ENCODE results near the gene CCL22.

CCL22 gene

DNA sequence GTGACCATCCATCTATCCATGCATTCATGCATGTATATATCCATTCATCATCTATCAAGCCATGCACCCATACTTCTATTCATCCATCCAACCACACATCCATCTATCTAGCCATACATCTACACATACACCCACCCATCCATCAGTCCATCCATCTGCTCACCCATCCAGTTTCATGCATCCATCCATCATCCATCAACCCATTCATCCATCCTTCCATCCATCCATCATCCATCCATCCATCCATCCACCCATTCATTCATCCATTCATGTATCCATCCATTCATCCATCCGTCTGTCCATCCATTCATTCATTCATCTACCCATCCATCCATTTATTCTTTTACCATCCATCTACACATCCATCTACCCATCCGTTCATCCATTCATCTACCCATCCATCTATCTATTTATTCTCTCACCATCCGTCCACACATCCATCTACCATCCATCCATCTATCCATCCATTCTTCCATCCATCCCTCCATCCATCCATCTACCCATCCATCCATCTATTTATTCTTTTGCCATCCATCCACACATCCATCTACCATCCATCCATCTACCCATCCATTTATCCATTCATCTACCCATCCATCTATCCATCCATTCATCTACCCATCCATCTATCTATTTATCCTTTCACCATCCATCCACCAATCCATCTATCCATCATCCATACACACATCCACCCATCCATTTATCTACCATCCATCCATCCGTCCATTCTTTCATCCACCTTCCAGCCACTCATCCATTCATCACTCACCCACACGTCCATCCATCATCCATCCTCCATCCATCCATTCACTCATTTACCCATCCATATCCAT is 49.2 kb downstream of the CCL22 start:
- Histone ChIP-seq H3K36me3 (ENCODE audit: insufficient read depth, low read length) (no peaks in the 10 kb centered on the region), H3K9me2 (ENCODE audit: low read depth, low read length) (no peaks in the 10 kb centered on the region), H4K20me1 (ENCODE audit: insufficient read depth, low read length) (no peaks in the 10 kb centered on the region), H3K9ac (ENCODE audit: low read length) (no peak overlapping the region), H3K4me3 (ENCODE audit: low read depth, low read length, poor library complexity, severe bottlenecking) (no peak overlapping the region), H2AFZ (ENCODE audit: low read length) (no peak overlapping the region), H3K4me2 (ENCODE audit: low read length) (no peak overlapping the region), H3K27ac (ENCODE audit: low read depth, low read length, poor library complexity, severe bottlenecking) (no peak overlapping the region), H3K79me2 (ENCODE audit: insufficient read depth, low read length) (no peaks in the 10 kb centered on the region), H3K27me3 (ENCODE audit: insufficient read depth, low read length) (peaks cover 10% of the 10 kb centered on the region; the same call in 1 of the 2 replicates), H3K4me1 (ENCODE audit: insufficient read depth, low read length, severe bottlenecking) (no peaks in the 10 kb centered on the region), H3F3A (ENCODE audit: insufficient read depth, low read length) (no peaks in the 10 kb centered on the region), H3K9me3 (ENCODE audit: low read length) (no peaks in the 10 kb centered on the region)
- no peak for TF ChIP-seq EZH2 (IDR thresholded peaks at IDR 0.05; ENCODE audit: borderline replicate concordance, low read length)

DNA sequence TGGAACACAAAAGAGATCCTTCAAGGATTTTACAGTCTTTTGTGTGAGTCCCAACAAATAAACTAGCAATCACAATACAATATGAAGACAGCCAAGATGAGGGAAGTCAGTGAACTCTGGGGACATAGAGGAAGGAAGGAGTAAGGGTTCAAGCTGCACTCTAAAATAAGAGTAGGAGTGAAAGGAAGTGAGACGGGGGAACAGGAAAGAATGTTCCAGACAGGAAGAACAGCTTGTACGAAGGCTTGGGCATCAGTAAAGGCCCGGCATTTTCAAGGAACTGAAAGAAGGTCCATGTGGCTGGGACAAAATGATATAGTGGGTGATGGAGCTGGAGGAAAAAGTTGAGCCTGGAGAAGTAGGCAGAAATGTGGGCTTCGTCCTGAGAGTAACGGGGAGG is 50.5 kb downstream of the CCL22 start:
- H3K27ac ChIP-seq (ENCODE audit: low read depth, low read length, poor library complexity, severe bottlenecking), result no peak overlapping the region
- H3F3A ChIP-seq (ENCODE audit: insufficient read depth, low read length), result no peaks in the 10 kb centered on the region
- H3K9me2 ChIP-seq (ENCODE audit: low read depth, low read length), result no peaks in the 10 kb centered on the region
- no peaks in the 10 kb centered on the region for H3K9me3 ChIP-seq (ENCODE audit: low read length)
- no peaks in the 10 kb centered on the region for H3K4me1 ChIP-seq (ENCODE audit: insufficient read depth, low read length, severe bottlenecking)
- no peak overlapping the region for H3K4me3 ChIP-seq (ENCODE audit: low read depth, low read length, poor library complexity, severe bottlenecking)
- no peaks in the 10 kb centered on the region for H3K79me2 ChIP-seq (ENCODE audit: insufficient read depth, low read length)
- no peak overlapping the region for H3K4me2 ChIP-seq (ENCODE audit: low read length)
- no peaks in the 10 kb centered on the region for H4K20me1 ChIP-seq (ENCODE audit: insufficient read depth, low read length)
- peaks cover 10% of the 10 kb centered on the region; the same call in 1 of the 2 replicates for H3K27me3 ChIP-seq (ENCODE audit: insufficient read depth, low read length)
- no peaks in the 10 kb centered on the region for H3K36me3 ChIP-seq (ENCODE audit: insufficient read depth, low read length)
- no peak overlapping the region for H3K9ac ChIP-seq (ENCODE audit: low read length)
- H2AFZ ChIP-seq (ENCODE audit: low read length), result no peak overlapping the region
- TF ChIP-seq, protein P1, sequence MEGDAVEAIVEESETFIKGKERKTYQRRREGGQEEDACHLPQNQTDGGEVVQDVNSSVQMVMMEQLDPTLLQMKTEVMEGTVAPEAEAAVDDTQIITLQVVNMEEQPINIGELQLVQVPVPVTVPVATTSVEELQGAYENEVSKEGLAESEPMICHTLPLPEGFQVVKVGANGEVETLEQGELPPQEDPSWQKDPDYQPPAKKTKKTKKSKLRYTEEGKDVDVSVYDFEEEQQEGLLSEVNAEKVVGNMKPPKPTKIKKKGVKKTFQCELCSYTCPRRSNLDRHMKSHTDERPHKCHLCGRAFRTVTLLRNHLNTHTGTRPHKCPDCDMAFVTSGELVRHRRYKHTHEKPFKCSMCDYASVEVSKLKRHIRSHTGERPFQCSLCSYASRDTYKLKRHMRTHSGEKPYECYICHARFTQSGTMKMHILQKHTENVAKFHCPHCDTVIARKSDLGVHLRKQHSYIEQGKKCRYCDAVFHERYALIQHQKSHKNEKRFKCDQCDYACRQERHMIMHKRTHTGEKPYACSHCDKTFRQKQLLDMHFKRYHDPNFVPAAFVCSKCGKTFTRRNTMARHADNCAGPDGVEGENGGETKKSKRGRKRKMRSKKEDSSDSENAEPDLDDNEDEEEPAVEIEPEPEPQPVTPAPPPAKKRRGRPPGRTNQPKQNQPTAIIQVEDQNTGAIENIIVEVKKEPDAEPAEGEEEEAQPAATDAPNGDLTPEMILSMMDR (IDR thresholded peaks at IDR 0.05; ENCODE audit: low read length), result no peak
- no peak for TF ChIP-seq EZH2 (IDR thresholded peaks at IDR 0.05; ENCODE audit: borderline replicate concordance, low read length)

DNA sequence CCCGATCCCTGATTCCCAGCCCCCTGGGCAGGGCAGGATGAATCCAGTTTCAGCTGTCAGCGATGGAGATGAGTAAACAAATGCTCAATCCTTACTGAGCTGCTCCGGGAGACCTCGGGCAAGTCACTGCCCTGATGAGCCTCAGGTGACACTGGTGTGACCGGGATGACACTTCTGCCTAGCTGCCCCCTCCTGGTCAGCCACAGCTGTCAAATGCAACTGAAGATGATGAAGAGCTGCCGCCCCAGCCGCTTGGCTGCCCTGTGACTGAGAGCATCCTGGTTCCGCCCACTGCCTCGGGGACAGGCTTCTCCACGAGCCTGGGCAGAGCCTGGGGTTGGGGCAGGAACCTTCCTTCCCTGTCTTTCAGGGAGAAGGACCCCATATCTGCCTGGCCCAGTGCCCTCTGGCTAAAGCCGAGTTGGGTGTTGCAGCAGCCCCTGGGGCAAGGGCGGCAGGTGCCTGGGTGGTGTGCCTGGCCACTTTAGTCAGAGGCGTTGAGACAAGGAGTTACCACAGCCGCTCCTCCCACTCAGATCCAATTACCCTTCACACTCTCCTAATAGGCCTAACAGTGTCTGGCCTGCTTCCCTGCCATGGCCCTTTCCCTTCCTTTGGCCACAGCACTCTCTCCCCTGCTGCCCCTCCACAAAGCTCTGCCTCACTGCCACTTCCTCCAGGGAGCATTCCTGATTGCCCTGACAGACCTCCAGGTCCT is 51.4 kb downstream of the CCL22 start:
- Histone ChIP-seq H3K9ac (ENCODE audit: low read length) (no peak overlapping the region), H4K20me1 (ENCODE audit: insufficient read depth, low read length) (no peaks in the 10 kb centered on the region), H2AFZ (ENCODE audit: low read length) (no peak overlapping the region), H3F3A (ENCODE audit: insufficient read depth, low read length) (no peaks in the 10 kb centered on the region), H3K36me3 (ENCODE audit: insufficient read depth, low read length) (no peaks in the 10 kb centered on the region), H3K9me2 (ENCODE audit: low read depth, low read length) (no peaks in the 10 kb centered on the region), H3K4me3 (ENCODE audit: low read depth, low read length, poor library complexity, severe bottlenecking) (no peak overlapping the region), H3K9me3 (ENCODE audit: low read length) (no peaks in the 10 kb centered on the region), H3K79me2 (ENCODE audit: insufficient read depth, low read length) (no peaks in the 10 kb centered on the region), H3K4me1 (ENCODE audit: insufficient read depth, low read length, severe bottlenecking) (no peaks in the 10 kb centered on the region), H3K27me3 (ENCODE audit: insufficient read depth, low read length) (peaks cover 10% of the 10 kb centered on the region; the same call in 1 of the 2 replicates), H3K27ac (ENCODE audit: low read depth, low read length, poor library complexity, severe bottlenecking) (no peak overlapping the region), H3K4me2 (ENCODE audit: low read length) (no peak overlapping the region)
- TF ChIP-seq EZH2 (IDR thresholded peaks at IDR 0.05; ENCODE audit: borderline replicate concordance, low read length), result no peak
- TF ChIP-seq, protein P1 (IDR thresholded peaks at IDR 0.05; ENCODE audit: low read length), result no peak

Measured in OCI-LY1 (cell line).